Measurements from ENCODE around the gene DUSP22.

- TF ChIP-seq USF2 (IDR thresholded peaks at IDR 0.05) (no peak), CTCF (IDR thresholded peaks at IDR 0.05) (no peak), POLR2A (IDR thresholded peaks at IDR 0.05; ENCODE audit: low read length) (no peak), HDAC2 (IDR thresholded peaks at IDR 0.05) (no peak), MAFK (IDR thresholded peaks at IDR 0.05; ENCODE audit: partially characterized antibody) (no peak), SMC3 (IDR thresholded peaks at IDR 0.05) (no peak), EP300 (IDR thresholded peaks at IDR 0.05) (no peak), MAX (IDR thresholded peaks at IDR 0.05) (no peak), RFX5 (IDR thresholded peaks at IDR 0.05) (no peak), JUNB (IDR thresholded peaks at IDR 0.05) (no peak), CEBPB (IDR thresholded peaks at IDR 0.05) (no peak)
- TF ChIP-seq, protein P1, sequence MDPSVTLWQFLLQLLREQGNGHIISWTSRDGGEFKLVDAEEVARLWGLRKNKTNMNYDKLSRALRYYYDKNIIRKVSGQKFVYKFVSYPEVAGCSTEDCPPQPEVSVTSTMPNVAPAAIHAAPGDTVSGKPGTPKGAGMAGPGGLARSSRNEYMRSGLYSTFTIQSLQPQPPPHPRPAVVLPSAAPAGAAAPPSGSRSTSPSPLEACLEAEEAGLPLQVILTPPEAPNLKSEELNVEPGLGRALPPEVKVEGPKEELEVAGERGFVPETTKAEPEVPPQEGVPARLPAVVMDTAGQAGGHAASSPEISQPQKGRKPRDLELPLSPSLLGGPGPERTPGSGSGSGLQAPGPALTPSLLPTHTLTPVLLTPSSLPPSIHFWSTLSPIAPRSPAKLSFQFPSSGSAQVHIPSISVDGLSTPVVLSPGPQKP (IDR thresholded peaks at IDR 0.05; ENCODE audit: low read depth, low read length): no peak
- TF ChIP-seq, protein P2, sequence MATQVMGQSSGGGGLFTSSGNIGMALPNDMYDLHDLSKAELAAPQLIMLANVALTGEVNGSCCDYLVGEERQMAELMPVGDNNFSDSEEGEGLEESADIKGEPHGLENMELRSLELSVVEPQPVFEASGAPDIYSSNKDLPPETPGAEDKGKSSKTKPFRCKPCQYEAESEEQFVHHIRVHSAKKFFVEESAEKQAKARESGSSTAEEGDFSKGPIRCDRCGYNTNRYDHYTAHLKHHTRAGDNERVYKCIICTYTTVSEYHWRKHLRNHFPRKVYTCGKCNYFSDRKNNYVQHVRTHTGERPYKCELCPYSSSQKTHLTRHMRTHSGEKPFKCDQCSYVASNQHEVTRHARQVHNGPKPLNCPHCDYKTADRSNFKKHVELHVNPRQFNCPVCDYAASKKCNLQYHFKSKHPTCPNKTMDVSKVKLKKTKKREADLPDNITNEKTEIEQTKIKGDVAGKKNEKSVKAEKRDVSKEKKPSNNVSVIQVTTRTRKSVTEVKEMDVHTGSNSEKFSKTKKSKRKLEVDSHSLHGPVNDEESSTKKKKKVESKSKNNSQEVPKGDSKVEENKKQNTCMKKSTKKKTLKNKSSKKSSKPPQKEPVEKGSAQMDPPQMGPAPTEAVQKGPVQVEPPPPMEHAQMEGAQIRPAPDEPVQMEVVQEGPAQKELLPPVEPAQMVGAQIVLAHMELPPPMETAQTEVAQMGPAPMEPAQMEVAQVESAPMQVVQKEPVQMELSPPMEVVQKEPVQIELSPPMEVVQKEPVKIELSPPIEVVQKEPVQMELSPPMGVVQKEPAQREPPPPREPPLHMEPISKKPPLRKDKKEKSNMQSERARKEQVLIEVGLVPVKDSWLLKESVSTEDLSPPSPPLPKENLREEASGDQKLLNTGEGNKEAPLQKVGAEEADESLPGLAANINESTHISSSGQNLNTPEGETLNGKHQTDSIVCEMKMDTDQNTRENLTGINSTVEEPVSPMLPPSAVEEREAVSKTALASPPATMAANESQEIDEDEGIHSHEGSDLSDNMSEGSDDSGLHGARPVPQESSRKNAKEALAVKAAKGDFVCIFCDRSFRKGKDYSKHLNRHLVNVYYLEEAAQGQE (IDR thresholded peaks at IDR 0.05): no peak
Observed at GRCh38 chr6:365835-366234, 73.5 kb downstream of the DUSP22 start.
